AG09309 (cell line): ENCODE data around the gene ABTB2.

Experiments
- DNase-seq: peaks from one replicate; pipeline ENCODE4 v3.0.0-alpha.2; 2010; ENCODE audit warnings: low read depth
- H3K4me3 ChIP-seq: 2 replicates; pipeline ENCODE4 v1.5.1; 2011; ENCODE audit warnings: mild to moderate bottlenecking, low read depth, low read length, moderate library complexity; ENCODE audit not compliant: control insufficient read depth
- CTCF ChIP-seq: IDR thresholded peaks from 2 replicates; pipeline ENCODE4 v1.5.1; 2011; ENCODE audit warnings: mild to moderate bottlenecking, low read depth, low read length, inconsistent platforms; ENCODE audit not compliant: insufficient read depth, control insufficient read depth; ENCODE audit errors: missing control alignments

ABTB2 gene

GRCh38 chr11:34161361-34161760 lies 196.4 kb downstream of the ABTB2 start:
- TF ChIP-seq CTCF, result no peak
- H3K4me3 ChIP-seq, result no peak overlapping the region
- DNase-seq, result no peak

DNA sequence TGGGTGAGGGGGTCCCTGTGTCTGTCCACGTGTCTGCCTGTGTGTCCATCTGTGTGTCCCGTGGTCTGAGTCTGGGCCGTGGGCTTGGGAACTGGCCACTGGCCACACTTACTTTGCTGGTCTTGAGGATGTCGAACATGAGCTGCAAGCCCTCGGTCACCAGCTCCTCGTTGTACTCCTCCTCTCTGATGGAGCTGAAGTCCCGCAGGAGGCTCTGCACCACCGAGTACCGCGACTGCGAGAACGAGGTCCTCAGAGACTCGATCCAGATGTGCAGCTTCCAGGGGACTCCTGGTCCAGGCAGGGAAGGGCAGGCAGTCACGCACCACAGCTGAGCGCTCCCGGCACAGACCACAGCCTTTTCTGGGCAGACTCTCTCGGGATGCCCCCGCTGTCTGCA lies 197.0 kb downstream of the ABTB2 start:
- H3K4me3 ChIP-seq, result no peak overlapping the region
- TF ChIP-seq CTCF, result no peak
- DNase-seq, result no peak

DNA sequence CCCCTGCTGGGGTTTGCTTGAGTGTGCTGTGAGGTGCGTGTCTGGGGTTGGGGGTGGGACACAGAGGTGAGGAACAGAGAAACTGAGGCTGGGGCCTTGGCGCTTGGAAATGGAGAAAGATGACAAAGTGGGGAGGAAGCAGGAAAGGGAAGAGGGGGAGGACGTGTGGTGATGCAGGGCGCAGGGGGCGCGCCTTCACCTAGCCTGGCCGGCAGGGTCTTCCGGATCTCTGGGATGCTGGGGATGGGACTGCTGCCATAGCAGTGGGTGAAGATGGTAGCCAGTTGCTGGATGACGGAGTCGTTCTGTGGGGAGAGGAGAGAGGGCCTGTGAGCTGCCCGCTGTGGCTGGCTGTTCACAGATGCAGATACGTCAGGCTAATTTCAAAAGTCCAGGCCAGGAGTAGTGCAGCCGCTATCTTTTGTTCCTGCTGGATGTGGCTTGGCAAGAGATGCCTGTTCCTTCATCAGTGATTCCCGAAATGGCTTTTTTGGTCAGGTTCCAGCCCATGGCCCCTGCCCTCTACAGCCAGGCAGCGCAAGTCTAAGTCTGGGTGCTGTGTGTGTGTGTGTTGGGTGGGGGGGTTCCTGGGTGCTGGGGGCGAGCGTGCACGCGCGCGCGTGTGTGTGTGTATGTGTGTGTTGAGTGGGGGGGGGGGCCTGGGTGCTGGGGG lies 197.6 kb downstream of the ABTB2 start:
- H3K4me3 ChIP-seq, result no peak overlapping the region
- DNase-seq, result no peak
- no peak for TF ChIP-seq CTCF

DNA sequence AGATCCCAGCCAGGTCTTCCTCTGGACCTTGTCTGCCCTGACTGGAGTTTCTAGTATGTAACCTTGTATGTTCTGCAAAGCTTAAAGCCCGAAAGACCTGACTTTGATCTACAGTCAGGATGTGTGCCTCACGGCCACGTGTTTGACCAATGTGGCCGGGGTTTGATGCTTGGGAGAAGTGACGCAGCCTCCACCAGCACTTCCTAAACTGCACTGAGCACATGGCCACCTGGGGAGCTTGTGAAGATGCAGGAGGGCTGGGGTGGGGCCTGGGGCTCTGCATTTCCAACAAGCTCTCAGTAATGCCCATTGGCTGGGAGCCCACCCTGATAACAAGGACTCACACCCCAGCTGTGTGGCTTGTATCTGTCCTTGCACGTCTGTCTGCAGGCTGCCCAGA lies 199.1 kb downstream of the ABTB2 start:
- H3K4me3 ChIP-seq, result no peak overlapping the region
- no peak for TF ChIP-seq CTCF
- DNase-seq, result no peak

DNA sequence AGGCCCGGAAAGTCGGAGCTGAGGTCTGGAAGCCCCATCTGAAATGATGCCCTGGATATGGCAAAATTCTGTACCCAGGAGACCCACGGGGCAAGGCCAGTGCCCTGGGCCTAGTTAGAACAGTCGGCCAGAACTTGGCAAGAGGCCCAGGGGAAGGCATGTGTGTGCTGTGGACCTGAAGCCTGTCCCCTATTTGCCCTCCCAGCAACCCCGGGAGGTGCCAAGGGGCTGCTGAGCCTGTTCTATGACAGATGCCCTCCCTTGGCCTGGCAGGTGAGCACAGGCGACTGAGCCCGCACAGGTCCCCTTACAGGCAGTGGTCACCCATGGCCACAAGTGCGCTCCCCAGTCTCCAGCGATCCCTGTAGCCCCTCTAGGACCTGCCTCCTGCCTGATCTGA lies 200.6 kb downstream of the ABTB2 start:
- DNase-seq, result no peak
- no peak for TF ChIP-seq CTCF
- H3K4me3 ChIP-seq, result no peak overlapping the region

DNA sequence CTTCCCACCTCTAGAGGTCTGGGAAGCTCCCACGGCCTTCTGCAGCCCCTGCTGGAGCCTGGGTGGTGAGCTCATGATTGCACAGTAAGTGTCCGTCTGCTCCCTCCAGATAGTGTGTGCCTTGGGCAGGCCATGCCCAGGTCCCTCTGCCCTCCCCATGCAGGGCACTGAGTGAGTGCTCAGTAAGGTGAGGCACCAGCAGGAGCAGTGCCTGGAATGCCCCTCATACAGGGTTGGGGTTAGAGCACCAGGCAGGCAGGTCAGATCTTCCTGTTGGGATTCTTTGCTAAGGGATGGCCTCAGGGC lies 202.1 kb downstream of the ABTB2 start:
- no peak for TF ChIP-seq CTCF
- no peak for DNase-seq
- no peak overlapping the region for H3K4me3 ChIP-seq
